PFSK-1 (cell line): ENCODE results near the gene RMND5A.

Experiments
- POLR2AphosphoS5 ChIP-seq: IDR thresholded peaks from 2 replicates; pipeline ENCODE4 v1.6.1; 2012; ENCODE audit warnings: low read depth, mild to moderate bottlenecking, control low read depth, low read length, moderate library complexity
- TAF1 ChIP-seq: IDR thresholded peaks from 2 replicates; pipeline ENCODE4 v1.6.1; 2012; ENCODE audit warnings: low read length, control low read depth, borderline replicate concordance; ENCODE audit not compliant: insufficient read depth
- TF ChIP-seq, protein P1 (sequence below), 2 experiments: IDR thresholded peaks; 2 replicates each; pipeline versions ENCODE4 v1.6.1 to v1.8.0; 2011 to 2012; ENCODE audit warnings: low read depth in 2 of 2, low read length in 2 of 2, control low read depth in 1 of 2, inconsistent platforms in 1 of 2, mild to moderate bottlenecking in 1 of 2, moderate library complexity in 1 of 2; ENCODE audit not compliant: insufficient read depth in 1 of 2

DNA sequence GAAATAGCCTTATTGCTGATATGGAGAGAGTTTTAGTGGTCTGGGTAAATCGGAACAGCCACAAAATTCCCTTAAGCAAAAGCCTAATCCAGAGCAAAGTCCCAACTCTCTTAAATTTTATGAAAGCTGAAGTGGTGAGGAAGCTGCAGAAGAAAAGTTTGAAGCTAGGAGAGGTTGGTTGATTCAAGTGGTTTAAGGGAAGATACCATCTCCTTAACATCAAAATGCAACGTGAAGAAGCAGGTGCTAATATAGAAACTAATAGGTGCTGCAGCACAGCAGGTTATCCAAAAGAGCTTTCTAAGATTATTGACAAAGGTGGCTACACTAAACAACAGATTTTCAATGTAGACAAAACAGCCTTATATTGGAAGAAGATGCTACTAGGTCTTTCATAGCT is 98.9 kb downstream of the RMND5A start:
- TF ChIP-seq POLR2AphosphoS5 (no peak), TAF1 (no peak)
- TF ChIP-seq, protein P1, sequence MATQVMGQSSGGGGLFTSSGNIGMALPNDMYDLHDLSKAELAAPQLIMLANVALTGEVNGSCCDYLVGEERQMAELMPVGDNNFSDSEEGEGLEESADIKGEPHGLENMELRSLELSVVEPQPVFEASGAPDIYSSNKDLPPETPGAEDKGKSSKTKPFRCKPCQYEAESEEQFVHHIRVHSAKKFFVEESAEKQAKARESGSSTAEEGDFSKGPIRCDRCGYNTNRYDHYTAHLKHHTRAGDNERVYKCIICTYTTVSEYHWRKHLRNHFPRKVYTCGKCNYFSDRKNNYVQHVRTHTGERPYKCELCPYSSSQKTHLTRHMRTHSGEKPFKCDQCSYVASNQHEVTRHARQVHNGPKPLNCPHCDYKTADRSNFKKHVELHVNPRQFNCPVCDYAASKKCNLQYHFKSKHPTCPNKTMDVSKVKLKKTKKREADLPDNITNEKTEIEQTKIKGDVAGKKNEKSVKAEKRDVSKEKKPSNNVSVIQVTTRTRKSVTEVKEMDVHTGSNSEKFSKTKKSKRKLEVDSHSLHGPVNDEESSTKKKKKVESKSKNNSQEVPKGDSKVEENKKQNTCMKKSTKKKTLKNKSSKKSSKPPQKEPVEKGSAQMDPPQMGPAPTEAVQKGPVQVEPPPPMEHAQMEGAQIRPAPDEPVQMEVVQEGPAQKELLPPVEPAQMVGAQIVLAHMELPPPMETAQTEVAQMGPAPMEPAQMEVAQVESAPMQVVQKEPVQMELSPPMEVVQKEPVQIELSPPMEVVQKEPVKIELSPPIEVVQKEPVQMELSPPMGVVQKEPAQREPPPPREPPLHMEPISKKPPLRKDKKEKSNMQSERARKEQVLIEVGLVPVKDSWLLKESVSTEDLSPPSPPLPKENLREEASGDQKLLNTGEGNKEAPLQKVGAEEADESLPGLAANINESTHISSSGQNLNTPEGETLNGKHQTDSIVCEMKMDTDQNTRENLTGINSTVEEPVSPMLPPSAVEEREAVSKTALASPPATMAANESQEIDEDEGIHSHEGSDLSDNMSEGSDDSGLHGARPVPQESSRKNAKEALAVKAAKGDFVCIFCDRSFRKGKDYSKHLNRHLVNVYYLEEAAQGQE (IDR thresholded peaks at IDR 0.05; ENCODE audit: insufficient read depth in 1 of 2, low read depth in 2 of 2, low read length in 2 of 2), result no peak
